ENCODE results near the gene CROCC2.

DNA sequence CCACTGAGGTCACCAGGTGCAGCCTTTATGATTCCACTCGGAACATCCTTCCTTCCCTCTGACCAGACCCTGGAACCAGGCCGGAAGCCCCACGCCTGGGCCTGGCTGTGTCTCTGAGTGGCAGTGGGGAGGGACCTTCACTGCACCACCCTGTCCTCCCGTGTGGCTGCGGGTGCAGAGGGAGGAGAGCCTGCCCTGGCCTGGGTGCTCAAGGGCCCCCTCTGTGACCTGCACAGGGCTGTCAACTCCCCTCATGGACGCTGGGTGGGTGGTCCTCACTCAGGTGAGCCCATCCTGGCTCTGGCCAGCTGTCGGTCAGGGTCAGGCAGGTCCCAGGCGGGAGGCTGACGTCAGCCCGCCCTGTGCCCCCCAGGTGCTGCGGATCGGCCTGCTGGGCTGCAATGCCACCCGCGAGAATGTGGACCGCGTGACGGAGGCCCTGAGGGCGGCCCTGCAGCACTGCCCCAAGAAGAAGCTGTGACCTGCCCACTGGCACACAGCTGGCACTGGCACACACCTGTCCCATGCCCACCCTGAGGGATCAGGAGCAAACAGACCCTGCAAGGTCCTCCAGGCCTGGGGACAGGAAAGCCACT is 27.7 kb upstream of the CROCC2 start:
- TF ChIP-seq POLR2A (IDR thresholded peaks at IDR 0.05; ENCODE audit: low read depth, low read length): no peak
- no peak for TF ChIP-seq POLR2AphosphoS5 (IDR thresholded peaks at IDR 0.05; ENCODE audit: low read depth, low read length)

All from GM12892 (cell line).